Right kidney (tissue), 1 donor: ENCODE results near the gene ARMC5.
A peak's percentile ranks its signal among the peaks of the same experiment; 100 is the strongest.
"Not testable (repeated sequence)": the region's sequence is repeated elsewhere in the genome, so short reads cannot be mapped to it uniquely, and the experiment has no call there.

Experiments used
- DNase-seq: peaks from one replicate; pipeline ENCODE4 v3.0.0-alpha.2; 2016

Gene ARMC5

GRCh38 chr16:31429796-31430195 lies 29.5 kb upstream of the ARMC5 start:
- DNase-seq: no peak

GRCh38 chr16:31430380-31431052 lies 28.8 kb upstream of the ARMC5 start:
- DNase-seq: no peak

- DNase-seq: no peak
Measured at GRCh38 chr16:31435341-31436220, 23.7 kb upstream of the ARMC5 start.

- DNase-seq: no peak
Measured at GRCh38 chr16:31436221-31437045, 22.9 kb upstream of the ARMC5 start.

GRCh38 chr16:31438414-31438813 lies 20.9 kb upstream of the ARMC5 start:
- DNase-seq: no peak

- DNase-seq: not testable (repeated sequence)
Measured at GRCh38 chr16:31439023-31439422, 20.3 kb upstream of the ARMC5 start.

- DNase-seq: no peak
Measured at GRCh38 chr16:31439519-31439918, 19.8 kb upstream of the ARMC5 start.

- no peak for DNase-seq
Measured at GRCh38 chr16:31440516-31441184, 18.7 kb upstream of the ARMC5 start.

GRCh38 chr16:31441956-31442355 lies 17.3 kb upstream of the ARMC5 start:
- DNase-seq: peak; percentile 25

GRCh38 chr16:31445931-31446330 lies 13.4 kb upstream of the ARMC5 start:
- not testable (repeated sequence) for DNase-seq

- no peak for DNase-seq
Measured at GRCh38 chr16:31451201-31451600, 8.1 kb upstream of the ARMC5 start.

- DNase-seq: peak; percentile 49
Measured at GRCh38 chr16:31451681-31452351, 7.5 kb upstream of the ARMC5 start.

GRCh38 chr16:31452631-31453106 lies 6.6 kb upstream of the ARMC5 start:
- no peak for DNase-seq

- no peak for DNase-seq
Measured at GRCh38 chr16:31453255-31454204, 5.8 kb upstream of the ARMC5 start.

GRCh38 chr16:31455601-31456314 lies 3.5 kb upstream of the ARMC5 start:
- DNase-seq: no peak

- no peak for DNase-seq
Measured at GRCh38 chr16:31456988-31457360, 2.3 kb upstream of the ARMC5 start.

GRCh38 chr16:31458073-31458843 lies 1.0 kb upstream of the ARMC5 start:
- peak; percentile 69 for DNase-seq

GRCh38 chr16:31459687-31460581 lies 633 bp downstream of the ARMC5 start:
- peak; percentile 77 for DNase-seq
